Measurements from ENCODE around the gene TIAM1.

The TIAM1 gene

DNA sequence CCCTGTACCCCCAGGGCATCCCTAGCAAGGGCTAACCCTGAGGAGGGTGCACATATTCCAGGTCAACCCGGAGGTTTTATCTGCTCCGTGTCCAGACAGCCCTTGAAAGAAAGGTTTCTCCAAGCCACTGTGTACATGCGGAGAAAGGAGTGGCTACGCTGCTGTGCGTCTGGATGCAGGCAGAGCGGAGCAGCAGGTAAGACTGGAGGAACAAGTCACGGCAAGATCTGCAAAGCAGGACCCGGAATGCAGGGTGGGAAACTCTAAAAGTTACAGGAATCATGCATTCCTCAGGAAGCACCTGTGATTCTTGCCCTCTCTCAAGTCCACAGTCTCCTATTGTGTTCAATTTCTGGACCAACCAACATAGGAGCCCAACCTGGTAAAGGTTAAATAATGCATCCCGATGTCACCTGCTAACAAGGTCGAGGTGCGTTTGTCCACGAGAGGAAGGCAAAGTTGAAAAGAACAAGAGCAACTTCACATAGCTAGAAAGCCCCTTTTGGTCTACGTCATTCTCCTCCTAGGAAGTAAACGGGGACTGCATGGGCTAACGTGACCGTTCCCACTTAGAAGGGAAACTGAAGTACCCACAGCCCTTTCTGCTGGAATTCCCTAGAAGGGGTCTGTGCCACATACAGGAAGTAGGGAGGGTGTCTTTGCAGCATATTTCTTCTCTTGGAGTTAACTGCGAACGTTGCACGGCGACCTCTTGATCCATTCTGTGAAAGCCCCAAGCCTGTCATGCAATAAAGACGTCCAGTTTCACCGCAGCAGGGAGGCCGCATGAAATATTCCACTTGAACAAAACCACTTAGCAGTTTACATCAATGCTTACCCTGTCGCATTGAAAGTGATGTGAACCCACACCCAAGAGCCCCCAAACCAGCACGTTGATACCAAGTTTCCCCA is 5.8 kb downstream of the TIAM1 start:
- TF ChIP-seq, protein P1, sequence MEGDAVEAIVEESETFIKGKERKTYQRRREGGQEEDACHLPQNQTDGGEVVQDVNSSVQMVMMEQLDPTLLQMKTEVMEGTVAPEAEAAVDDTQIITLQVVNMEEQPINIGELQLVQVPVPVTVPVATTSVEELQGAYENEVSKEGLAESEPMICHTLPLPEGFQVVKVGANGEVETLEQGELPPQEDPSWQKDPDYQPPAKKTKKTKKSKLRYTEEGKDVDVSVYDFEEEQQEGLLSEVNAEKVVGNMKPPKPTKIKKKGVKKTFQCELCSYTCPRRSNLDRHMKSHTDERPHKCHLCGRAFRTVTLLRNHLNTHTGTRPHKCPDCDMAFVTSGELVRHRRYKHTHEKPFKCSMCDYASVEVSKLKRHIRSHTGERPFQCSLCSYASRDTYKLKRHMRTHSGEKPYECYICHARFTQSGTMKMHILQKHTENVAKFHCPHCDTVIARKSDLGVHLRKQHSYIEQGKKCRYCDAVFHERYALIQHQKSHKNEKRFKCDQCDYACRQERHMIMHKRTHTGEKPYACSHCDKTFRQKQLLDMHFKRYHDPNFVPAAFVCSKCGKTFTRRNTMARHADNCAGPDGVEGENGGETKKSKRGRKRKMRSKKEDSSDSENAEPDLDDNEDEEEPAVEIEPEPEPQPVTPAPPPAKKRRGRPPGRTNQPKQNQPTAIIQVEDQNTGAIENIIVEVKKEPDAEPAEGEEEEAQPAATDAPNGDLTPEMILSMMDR (conservative IDR thresholded peaks at IDR 0.05; ENCODE audit: control insufficient read depth, insufficient read depth, low read depth, low read length): no peak
- no peak overlapping the region for H3K4me3 ChIP-seq (ENCODE audit: control insufficient read depth, low read depth, low read length)
- DNase-seq (ENCODE audit: low read depth): no peak

DNA sequence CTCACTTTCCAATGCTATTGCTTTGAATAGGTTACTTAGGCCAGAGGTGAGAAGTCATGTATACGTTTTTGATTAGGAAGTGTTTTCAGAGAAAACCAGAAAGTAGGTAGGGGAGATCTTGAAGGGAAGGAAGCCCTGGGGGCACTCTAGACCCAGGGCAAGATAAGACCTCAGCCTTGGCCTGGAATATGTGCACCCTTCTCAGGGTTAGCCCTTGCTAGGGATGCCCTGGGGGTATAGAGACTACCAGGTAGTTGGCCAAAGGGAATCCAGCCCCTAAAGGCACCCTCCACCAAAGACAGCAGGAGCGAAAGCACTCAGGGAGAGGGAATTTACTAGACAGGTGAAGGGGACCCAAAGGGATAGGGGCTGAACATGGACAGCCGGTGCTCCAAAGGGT is 7.0 kb downstream of the TIAM1 start:
- TF ChIP-seq, protein P1 (conservative IDR thresholded peaks at IDR 0.05; ENCODE audit: control insufficient read depth, insufficient read depth, low read depth, low read length): no peak
- no peak overlapping the region for H3K4me3 ChIP-seq (ENCODE audit: control insufficient read depth, low read depth, low read length)
- DNase-seq (ENCODE audit: low read depth): no peak

DNA sequence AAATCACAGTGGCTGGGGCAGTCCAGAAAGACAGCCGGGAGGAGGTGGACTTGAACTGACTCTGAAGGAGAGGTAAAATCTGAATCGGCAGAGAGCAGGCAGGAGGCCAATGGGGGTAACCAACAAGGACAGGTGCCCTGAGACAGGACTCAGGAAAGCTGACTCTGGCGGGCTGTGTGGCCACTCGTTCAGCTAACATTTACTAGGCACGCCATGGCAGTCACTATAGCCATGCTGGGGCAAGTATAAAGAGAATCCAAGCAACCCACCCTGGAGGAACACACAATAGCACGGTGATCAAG is 7.4 kb downstream of the TIAM1 start:
- no peak for DNase-seq (ENCODE audit: low read depth)
- no peak overlapping the region for H3K4me3 ChIP-seq (ENCODE audit: control insufficient read depth, low read depth, low read length)
- TF ChIP-seq, protein P1 (conservative IDR thresholded peaks at IDR 0.05; ENCODE audit: control insufficient read depth, insufficient read depth, low read depth, low read length): no peak

DNA sequence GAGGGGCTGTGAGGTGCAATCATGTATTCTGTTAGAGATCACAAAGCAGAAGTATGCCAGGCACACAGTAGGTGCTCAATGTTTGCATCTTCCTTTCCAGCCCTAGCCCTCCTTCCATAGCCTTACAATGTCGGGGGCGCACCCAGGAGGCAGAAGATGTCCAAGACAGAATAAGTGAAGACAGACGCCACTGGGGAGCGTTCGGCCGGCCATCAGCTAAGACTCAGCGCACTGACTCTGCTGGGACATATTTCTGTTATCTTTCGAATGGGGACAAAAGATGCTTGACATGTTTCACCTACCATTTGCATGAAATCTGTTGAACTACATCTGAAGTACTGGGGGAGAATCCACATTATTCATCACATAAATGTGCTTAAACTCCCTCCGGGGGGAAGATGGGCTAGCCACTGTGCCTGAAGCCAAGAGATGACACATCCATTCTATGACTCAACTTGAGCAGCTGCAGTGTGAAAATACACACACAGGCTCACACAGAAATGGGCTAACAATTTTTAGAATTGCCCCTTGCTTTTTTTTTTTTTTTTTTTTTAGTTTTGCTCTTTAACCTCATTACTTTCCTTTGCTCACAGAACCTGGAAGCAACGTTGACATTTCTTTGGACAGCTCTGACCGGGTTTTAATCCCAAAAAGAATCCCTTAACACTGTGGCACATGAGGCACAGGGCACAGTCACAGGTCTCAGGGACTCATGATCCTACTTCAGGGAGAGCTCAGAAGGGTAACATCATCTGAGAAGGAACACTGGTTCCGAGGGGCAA is 7.9 kb downstream of the TIAM1 start:
- peak; percentile 96 for DNase-seq (ENCODE audit: low read depth)
- no peak overlapping the region for H3K4me3 ChIP-seq (ENCODE audit: control insufficient read depth, low read depth, low read length)
- TF ChIP-seq, protein P1 (conservative IDR thresholded peaks at IDR 0.05; ENCODE audit: control insufficient read depth, insufficient read depth, low read depth, low read length): no peak

DNA sequence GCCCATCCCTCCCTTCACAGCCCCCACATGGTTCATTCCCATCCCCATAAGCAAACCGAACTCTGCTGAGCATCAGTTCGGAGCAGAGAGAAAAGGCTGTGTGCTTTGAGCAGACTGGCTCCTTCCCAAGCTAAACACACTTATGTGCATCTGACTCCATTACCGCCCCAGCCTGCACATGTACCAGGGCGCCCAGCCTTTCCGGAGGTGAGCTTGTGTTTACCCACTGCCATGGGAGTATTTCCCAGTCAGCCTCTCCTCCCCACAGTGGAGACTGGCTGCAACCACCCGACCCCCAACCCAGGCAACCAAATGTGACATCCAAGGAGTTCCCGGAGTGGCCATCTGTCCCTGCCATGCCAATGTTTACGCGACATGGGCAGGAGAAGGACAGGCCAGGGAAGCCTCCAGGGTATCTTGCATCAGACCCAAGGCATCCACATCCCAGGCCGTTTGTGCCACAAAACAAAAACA is 9.4 kb downstream of the TIAM1 start:
- TF ChIP-seq, protein P1 (conservative IDR thresholded peaks at IDR 0.05; ENCODE audit: control insufficient read depth, insufficient read depth, low read depth, low read length): no peak
- H3K4me3 ChIP-seq (ENCODE audit: control insufficient read depth, low read depth, low read length): no peak overlapping the region
- no peak for DNase-seq (ENCODE audit: low read depth)

DNA sequence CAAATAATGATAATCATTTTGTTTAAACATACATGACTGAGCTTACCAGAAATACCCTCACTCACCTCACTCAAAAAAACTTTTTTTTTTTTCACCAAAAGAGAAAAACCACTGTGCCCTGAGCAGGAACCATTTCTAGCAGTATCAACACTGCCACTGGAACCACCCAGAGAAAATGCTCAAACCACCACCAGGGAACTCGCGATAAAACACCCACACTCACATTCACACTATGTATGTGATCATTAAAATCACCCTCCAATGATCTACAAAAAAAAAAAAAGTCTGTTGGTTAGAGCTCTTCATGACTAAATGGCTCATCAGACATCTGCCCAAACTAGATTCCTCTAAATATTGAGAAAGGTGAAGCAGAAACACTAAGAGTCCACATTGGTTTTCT is 11.5 kb downstream of the TIAM1 start:
- TF ChIP-seq, protein P1 (conservative IDR thresholded peaks at IDR 0.05; ENCODE audit: control insufficient read depth, insufficient read depth, low read depth, low read length): no peak
- H3K4me3 ChIP-seq (ENCODE audit: control insufficient read depth, low read depth, low read length): no peak overlapping the region
- no peak for DNase-seq (ENCODE audit: low read depth)
